Fibroblast of skin of back (primary cell): ENCODE data around the gene ACAD11.
A peak's percentile ranks its signal among the peaks of the same experiment; 100 is the strongest.

Experiments used
- DNase-seq: peaks from one replicate; pipeline ENCODE4 v3.0.0-alpha.2; 2013

The ACAD11 gene

DNA sequence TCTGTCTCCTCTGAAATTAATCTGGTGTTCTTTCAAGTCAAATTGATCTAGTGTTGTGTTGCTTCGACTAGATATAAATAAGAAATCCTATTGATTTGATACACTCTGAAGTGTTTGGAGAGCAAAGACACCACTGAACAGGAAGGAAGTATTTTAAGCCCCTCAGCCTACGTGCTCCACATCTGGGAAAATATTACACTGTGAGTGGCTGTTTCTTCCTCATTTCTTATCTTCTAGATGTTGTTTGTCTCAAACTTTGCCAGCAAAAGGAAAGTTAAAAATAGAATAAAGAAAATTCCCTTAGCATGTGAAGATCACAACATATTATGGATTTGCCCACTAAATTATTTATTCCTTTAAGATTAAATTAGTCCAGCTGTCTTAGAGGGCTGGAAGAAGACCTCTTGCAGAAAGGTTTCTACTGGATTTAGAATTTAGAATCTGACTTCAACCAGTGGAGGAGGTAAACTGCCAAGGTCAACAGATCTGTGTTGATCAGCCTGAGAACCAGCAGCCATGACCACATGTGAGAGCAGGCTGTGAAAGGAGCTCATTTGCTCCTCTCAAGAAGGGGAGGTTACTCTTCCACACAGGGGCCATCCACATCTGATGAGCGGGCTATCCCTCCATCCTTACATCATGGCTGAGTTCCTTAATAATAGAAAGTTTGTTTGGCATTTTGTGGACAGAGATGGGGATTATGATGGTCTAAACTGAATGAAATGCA lies 108.9 kb downstream of the ACAD11 start:
- DNase-seq = peak; percentile 15

DNA sequence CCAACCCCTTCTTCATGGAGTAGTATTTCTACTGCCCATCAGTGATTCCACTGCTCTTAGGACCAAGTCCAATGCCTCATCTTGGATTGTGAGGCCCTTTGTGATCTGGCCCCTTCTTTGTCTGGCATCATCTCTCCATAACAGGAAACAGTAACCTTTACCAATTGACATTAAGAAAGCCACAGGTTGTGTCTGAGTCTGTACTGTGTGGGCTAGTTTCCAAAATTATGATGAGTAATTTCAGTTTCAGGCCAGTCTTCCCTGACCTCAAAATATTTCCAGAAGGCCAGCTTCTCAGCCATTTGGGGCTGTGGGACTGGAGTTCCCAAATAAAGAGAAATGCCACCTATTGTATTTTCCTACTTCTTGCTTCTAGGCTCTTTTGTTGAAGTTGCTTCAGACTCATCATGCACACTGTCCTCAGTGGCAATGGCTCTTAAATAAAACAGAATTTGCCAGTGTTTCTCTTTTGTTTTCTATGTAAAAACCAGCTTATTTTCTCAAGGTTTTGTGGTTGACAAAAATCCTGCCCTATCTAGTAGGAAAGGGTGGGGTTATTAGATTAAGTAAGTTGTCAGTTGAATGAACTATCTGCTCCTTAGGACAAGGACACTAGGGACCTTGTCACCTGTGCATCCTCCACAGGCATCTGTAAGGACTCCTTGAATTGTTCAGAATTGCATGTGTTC lies 109.6 kb downstream of the ACAD11 start:
- DNase-seq = peak; percentile 67

DNA sequence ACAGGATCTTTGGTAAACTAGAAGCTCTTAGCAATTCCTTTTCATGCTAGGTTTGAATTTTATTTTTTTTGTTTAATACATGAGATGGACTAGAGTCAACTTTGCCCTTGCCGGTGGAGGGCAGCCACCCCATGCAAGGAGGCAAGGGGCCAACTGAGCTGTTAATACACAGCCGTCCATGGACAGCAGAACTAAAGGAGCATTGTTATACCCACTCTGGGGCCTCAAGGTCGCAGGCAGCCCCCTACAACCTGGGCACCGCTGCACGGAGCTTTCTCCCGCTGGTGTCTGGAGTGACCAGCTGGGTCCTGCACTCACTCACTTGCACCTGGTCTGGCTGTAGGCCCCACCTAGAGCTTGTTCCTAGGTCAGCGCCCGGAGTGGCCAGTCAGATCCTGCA lies 110.4 kb downstream of the ACAD11 start:
- DNase-seq = no peak

- no peak for DNase-seq
These were observed 114.1 kb downstream of the ACAD11 start for GRCh38 chr3:132545471-132545870.

- DNase-seq = no peak
These were observed 115.5 kb downstream of the ACAD11 start for GRCh38 chr3:132544130-132544529.

GRCh38 chr3:132543011-132543739 lies 116.4 kb downstream of the ACAD11 start:
- DNase-seq = peak; percentile 90

- DNase-seq = no peak
These were observed 117.0 kb downstream of the ACAD11 start for GRCh38 chr3:132542577-132542976.

DNA sequence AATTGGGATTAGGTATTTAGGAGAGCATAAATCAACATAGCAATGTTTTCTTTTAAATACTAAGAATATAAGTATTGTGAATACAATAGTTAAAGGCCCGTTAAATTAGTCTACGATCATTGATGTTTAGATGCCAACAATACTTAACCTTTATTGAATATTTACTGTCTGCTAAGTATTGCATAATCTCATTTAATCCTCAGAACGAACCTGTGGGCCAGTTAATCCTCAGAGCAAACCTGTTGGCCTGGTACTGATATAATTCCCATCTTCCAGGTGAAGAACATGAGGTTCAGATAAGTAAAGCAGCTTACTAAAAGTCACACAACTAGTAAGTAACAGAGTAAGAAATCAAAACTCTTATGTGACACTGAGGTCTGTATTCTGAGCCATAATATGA lies 119.9 kb downstream of the ACAD11 start:
- DNase-seq = no peak

DNA sequence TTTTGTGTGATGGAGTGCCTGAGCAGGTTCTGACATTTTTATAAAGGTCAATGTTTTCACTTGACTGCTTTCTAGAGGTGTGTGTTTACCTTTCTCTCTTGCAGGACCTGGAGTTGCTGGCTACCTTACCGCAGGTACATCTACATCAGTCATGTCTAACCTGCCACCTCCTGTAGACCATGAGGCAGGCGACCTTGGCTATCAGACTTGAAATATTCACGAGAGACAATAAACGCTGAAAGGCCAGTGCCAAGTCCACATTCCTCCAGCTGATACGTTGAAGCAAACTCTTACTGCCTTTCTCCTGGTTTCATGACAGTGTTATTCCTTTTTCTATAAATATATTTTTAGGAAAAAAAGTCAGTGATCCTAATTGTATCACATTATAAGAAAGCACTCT lies 121.5 kb downstream of the ACAD11 start:
- DNase-seq = no peak

GRCh38 chr3:132537297-132537696 lies 122.3 kb downstream of the ACAD11 start:
- DNase-seq = no peak

- DNase-seq = peak; percentile 18
These were observed 123.0 kb downstream of the ACAD11 start for GRCh38 chr3:132536442-132537153.

DNA sequence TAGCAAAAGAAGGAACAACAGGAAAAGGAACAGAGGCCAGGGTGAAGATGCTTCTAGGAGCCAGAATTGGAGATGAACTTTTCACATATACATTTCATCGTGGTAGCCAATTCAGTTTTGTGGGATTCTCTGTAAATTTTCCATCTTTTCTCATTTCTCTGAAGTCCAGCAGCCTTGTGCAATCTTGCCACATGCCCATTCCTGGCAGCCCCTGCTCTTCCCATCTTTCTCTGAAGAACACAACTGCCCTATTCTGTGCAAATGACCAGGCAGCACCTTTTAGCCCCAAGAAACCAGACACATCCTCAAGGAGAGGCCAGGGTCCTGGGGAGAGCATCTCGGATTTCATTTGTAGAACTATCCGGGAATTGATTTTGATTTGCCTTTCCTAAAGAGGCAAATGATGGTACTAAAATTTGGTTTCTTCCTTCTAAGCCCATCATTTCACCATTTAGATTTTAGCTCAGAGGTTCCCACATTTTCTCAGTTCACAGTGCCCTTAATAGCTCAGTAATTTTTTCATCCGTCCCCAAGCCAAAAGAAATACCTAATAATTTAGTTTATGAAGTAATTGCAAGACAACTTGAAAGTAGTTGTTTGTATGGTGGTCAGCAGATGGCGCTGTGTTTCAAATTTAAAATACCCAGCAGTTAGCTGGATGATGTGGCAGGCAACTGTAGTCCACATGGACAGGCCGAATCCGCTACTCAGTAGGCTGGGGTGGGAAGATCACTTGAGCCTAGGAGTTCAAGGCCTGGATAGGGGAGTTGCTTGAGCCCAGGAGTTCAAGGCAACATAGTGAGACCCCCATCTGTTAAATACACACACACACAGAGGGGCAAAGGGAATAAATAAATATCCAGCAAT lies 123.8 kb downstream of the ACAD11 start:
- peak; percentile 80 for DNase-seq

DNA sequence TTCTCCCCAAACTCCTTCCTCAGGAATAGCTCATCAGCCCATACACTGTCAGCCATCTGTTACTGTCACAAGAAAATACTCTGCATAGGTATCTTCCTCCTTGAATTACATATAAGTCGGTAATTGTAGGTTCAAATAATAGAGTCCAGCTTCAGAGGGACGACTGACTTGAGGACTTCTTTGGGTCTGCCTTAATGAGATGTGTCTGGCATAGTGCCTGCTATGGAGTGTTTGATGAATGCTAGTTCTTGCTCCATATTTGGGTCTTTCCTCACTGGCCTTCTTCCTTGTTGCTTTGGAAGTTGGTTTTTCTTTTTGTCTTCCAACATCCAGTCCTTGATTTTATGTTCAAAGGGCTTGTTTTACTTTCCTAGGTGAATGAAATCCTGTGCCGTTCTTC lies 129.0 kb downstream of the ACAD11 start:
- no peak for DNase-seq

GRCh38 chr3:132522353-132522752 lies 137.3 kb downstream of the ACAD11 start:
- no peak for DNase-seq

GRCh38 chr3:132521901-132522300 lies 137.7 kb downstream of the ACAD11 start:
- DNase-seq = no peak

GRCh38 chr3:132519914-132520313 lies 139.7 kb downstream of the ACAD11 start:
- no peak for DNase-seq

- no peak for DNase-seq
These were observed 142.3 kb downstream of the ACAD11 start for GRCh38 chr3:132517311-132517710.

DNA sequence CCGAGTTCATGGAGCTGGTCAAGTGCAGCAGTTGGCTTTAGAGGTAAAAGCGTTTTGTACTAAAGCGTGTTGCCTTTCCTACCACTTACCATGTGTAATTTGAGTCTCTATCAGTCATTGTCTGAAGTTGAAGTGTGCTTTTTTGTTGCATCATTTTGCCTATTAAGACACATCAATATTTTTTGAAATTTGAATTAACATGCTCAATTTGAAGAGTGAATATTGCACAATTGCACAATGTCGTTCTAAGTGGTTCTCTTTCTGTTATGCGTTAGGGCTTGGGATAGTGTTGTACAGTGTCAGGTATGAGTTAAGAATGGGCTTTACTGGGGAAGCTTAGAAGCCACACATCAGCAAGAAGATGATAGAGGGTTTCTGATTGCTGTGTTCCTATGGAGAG lies 146.6 kb downstream of the ACAD11 start:
- DNase-seq = no peak

- no peak for DNase-seq
These were observed 150.1 kb downstream of the ACAD11 start for GRCh38 chr3:132509506-132509905.

GRCh38 chr3:132509096-132509495 lies 150.5 kb downstream of the ACAD11 start:
- DNase-seq = no peak
